ENCODE results near the gene GATB. TPM values are rescaled to one million over a fixed set of nuclear protein-coding genes. Genes with fewer than 3 reads are reported as not detected.

The GATB gene
- total and polyA plus RNA-seq, 10 of the 15 experiments (the other 5 are each of a cell fraction or from before 2014, with no cell fraction given), result 20.5 to 37.3 (median 30.5) TPM

DNA sequence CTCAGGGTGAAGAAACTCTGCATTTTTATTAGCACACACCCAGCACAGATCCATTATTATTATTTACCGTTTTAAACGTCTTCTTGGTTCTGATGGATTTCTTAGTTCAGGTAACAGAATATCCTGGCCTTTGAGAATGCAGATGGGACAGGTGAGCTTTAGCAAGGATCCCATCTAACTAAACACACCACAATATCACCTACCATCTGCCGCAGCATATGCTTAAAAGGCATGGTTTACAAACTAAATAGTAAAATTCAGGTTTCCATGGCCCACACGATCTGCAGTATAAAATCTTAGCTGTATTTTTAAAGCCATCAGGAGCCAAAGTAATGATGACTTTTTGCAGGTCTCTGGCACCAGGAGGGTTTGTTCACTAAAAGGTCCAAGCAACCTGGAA is 31.7 kb upstream of the GATB start:
- 49% methylated on average over 4 of the region's 4 CpGs for WGBS (ENCODE audit: insufficient coverage, insufficient replicate concordance, low lambda C conversion rate, missing lambda C conversion rate)
- in situ Hi-C loops (cut with MboI), result no loop called here
- intact Hi-C loops (cut with micrococcal nuclease; ENCODE audit: unreplicated experiment), result no loop called here
- Histone ChIP-seq H3K27me3 (replicated peaks in 1 of 2; ENCODE audit: control insufficient read depth in 2 of 2, insufficient read depth in 2 of 2, low read length in 1 of 2) (no peaks in the 10 kb centered on the region), H3K4me1 (ENCODE audit: control insufficient read depth, insufficient read depth, low read length) (no peaks in the 10 kb centered on the region), H4K20me1 (ENCODE audit: control insufficient read depth, insufficient read depth) (no peaks in the 10 kb centered on the region), H3K9ac (ENCODE audit: control insufficient read depth, insufficient read depth, low read length) (no peak overlapping the region), H3K4me2 (ENCODE audit: control insufficient read depth, insufficient read depth) (no peak overlapping the region), H3K27ac (ENCODE audit: control insufficient read depth, insufficient read depth) (no peak overlapping the region), H3K36me3 (ENCODE audit: control insufficient read depth in 2 of 2, insufficient read depth in 2 of 2, low read length in 1 of 2) (no peaks in the 10 kb centered on the region), H3K9me3 (replicated peaks; ENCODE audit: control insufficient read depth, insufficient read depth, low read length) (no peaks in the 10 kb centered on the region), H3K79me2 (ENCODE audit: control insufficient read depth, insufficient read depth, low read length) (no peaks in the 10 kb centered on the region), H2AFZ (ENCODE audit: control insufficient read depth, low read depth, low read length) (no peak overlapping the region), H3K4me3 (no peak overlapping the region)
- ATAC-seq (no peak), DNase-seq (ENCODE audit: low read depth, low spot score) (no peak), FAIRE-seq (no peak)
- ChIA-PET POLR2A (no interaction called here), RAD21 (ENCODE audit: unreplicated experiment) (interaction anchor here (1.2 kb wide), 1 partner anchor 10 kb away, joined by 3 read pairs; no protein-coding TSS in a partner anchor), SMC1A (ENCODE audit: uncharacterized antibody, unreplicated experiment) (interaction anchor here (0.9 kb wide), 1 partner anchor 7 kb away, joined by 3 read pairs; no protein-coding TSS in a partner anchor), CTCF (interaction anchor here (2.3 kb wide), 1 partner anchor 10 kb away, joined by 18 read pairs; no protein-coding TSS in a partner anchor)
- no TSS peak for BruUV-seq (replicated peaks)
- TF ChIP-seq, protein P1, sequence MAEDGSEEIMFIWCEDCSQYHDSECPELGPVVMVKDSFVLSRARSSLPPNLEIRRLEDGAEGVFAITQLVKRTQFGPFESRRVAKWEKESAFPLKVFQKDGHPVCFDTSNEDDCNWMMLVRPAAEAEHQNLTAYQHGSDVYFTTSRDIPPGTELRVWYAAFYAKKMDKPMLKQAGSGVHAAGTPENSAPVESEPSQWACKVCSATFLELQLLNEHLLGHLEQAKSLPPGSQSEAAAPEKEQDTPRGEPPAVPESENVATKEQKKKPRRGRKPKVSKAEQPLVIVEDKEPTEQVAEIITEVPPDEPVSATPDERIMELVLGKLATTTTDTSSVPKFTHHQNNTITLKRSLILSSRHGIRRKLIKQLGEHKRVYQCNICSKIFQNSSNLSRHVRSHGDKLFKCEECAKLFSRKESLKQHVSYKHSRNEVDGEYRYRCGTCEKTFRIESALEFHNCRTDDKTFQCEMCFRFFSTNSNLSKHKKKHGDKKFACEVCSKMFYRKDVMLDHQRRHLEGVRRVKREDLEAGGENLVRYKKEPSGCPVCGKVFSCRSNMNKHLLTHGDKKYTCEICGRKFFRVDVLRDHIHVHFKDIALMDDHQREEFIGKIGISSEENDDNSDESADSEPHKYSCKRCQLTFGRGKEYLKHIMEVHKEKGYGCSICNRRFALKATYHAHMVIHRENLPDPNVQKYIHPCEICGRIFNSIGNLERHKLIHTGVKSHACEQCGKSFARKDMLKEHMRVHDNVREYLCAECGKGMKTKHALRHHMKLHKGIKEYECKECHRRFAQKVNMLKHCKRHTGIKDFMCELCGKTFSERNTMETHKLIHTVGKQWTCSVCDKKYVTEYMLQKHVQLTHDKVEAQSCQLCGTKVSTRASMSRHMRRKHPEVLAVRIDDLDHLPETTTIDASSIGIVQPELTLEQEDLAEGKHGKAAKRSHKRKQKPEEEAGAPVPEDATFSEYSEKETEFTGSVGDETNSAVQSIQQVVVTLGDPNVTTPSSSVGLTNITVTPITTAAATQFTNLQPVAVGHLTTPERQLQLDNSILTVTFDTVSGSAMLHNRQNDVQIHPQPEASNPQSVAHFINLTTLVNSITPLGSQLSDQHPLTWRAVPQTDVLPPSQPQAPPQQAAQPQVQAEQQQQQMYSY (CRISPR knock-in tag; IDR thresholded peaks at IDR 0.05), result no peak
- no peak for TF ChIP-seq KAT2A (conservative IDR thresholded peaks at IDR 0.05; ENCODE audit: control insufficient read depth, low read depth, low read length)
- no peak for TF ChIP-seq ATF3 (IDR thresholded peaks at IDR 0.05; ENCODE audit: borderline replicate concordance, extremely low read depth, low read depth, low read length)
- TF ChIP-seq WRNIP1 (IDR thresholded peaks at IDR 0.05; ENCODE audit: borderline replicate concordance, low read depth, low read length), result no peak
- no peak for TF ChIP-seq JUNB (IDR thresholded peaks at IDR 0.05)
- TF ChIP-seq RELB (IDR thresholded peaks at IDR 0.05; ENCODE audit: low read depth), result no peak
- no peak for TF ChIP-seq SUPT20H (IDR thresholded peaks at IDR 0.05; ENCODE audit: borderline replicate concordance, control insufficient read depth, low read depth, low read length)
- no peak for TF ChIP-seq ZBTB40 (IDR thresholded peaks at IDR 0.05; ENCODE audit: borderline replicate concordance)
- TF ChIP-seq BMI1 (IDR thresholded peaks at IDR 0.05; ENCODE audit: borderline replicate concordance), result no peak
- TF ChIP-seq, protein P2, sequence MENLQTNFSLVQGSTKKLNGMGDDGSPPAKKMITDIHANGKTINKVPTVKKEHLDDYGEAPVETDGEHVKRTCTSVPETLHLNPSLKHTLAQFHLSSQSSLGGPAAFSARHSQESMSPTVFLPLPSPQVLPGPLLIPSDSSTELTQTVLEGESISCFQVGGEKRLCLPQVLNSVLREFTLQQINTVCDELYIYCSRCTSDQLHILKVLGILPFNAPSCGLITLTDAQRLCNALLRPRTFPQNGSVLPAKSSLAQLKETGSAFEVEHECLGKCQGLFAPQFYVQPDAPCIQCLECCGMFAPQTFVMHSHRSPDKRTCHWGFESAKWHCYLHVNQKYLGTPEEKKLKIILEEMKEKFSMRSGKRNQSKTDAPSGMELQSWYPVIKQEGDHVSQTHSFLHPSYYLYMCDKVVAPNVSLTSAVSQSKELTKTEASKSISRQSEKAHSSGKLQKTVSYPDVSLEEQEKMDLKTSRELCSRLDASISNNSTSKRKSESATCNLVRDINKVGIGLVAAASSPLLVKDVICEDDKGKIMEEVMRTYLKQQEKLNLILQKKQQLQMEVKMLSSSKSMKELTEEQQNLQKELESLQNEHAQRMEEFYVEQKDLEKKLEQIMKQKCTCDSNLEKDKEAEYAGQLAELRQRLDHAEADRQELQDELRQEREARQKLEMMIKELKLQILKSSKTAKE (IDR thresholded peaks at IDR 0.05; ENCODE audit: low read depth, poor library complexity, severe bottlenecking), result no peak
- no peak for TF ChIP-seq POLR2A (IDR thresholded peaks at IDR 0.05; ENCODE audit: low read depth, low read length)
- no peak for TF ChIP-seq RBBP5 (conservative IDR thresholded peaks at IDR 0.05)

All from GM12878 (cell line).